BJ (cell line): ENCODE measurements around the gene NGEF. TPM values are rescaled to one million over a fixed set of nuclear protein-coding genes. Genes with fewer than 3 reads are reported as not detected.

Experiments used
- CTCF ChIA-PET: fragments of 350-600 bp; formaldehyde crosslinking; extraction: SDS; loops from one replicate; lab custom pipeline; 2021; ENCODE audit warnings: antibody characterized with exemption, inconsistent platforms; lab: Yijun Ruan, JAX
- POLR2A ChIA-PET: fragments of 300-600 bp; sonication (Branson Sonifier 250); formaldehyde crosslinking; extraction: SDS; loops from one replicate; lab custom pipeline; 2021; ENCODE audit warnings: antibody characterized with exemption; lab: Charles Lee
- DNase-seq: peaks from one replicate; pipeline ENCODE4 v3.0.0-alpha.2; 2011; ENCODE audit warnings: low read depth
- H3K27me3 ChIP-seq: 2 replicates; pipeline ENCODE4 v1.6.0; 2011; ENCODE audit warnings: low read length; ENCODE audit not compliant: control insufficient read depth, insufficient read depth
- H3K36me3 ChIP-seq: 2 replicates; pipeline ENCODE4 v1.5.1; 2011; ENCODE audit warnings: low read length; ENCODE audit not compliant: control insufficient read depth, insufficient read depth
- H3K4me3 ChIP-seq: 2 replicates; pipeline ENCODE4 v1.5.1; 2011; ENCODE audit warnings: low read depth, mild to moderate bottlenecking, control low read depth, low read length
- CTCF ChIP-seq: IDR thresholded peaks from 2 replicates; pipeline ENCODE4 v1.5.1; 2011; ENCODE audit warnings: low read depth, mild to moderate bottlenecking, control low read depth, inconsistent platforms, low read length, moderate library complexity; ENCODE audit not compliant: insufficient read depth
- polyA plus RNA-seq: library from polyadenylated mRNA; depleted of rRNA; stranded (reverse); fragments of >200 nt; gene quantifications from 2 replicates; pipeline ENCODE4 v1.2.3, GENCODE V29; 2011

Gene NGEF
- polyA plus RNA-seq, 1 experiment = 0.23 TPM

GRCh38 chr2:233035426-233036161 is 22.5 kb upstream of the NGEF start:
- DNase-seq = no peak
- Histone ChIP-seq H3K4me3 (no peak overlapping the region), H3K27me3 (peaks cover 1% of the 10 kb centered on the region; the same call in 1 of the 2 replicates), H3K36me3 (no peaks in the 10 kb centered on the region)
- no peak for TF ChIP-seq CTCF
- POLR2A ChIA-PET = no interaction called here
- CTCF ChIA-PET = interaction anchor here (0.8 to 10.7 kb wide), 2 partner anchors 17 to 19 kb away, joined by 4 to 74 read pairs; no protein-coding TSS in a partner anchor

- DNase-seq = no peak
- no peak for TF ChIP-seq CTCF
- Histone ChIP-seq H3K4me3 (no peak overlapping the region), H3K27me3 (no peaks in the 10 kb centered on the region), H3K36me3 (no peaks in the 10 kb centered on the region)
- POLR2A ChIA-PET = no interaction called here
- CTCF ChIA-PET = interaction anchor here (0.8 to 1.4 kb wide), 3 partner anchors 20 to 217 kb away, joined by 3 to 6 read pairs (median 4); partner anchors contain the start of gene ATG16L1
Measured at GRCh38 chr2:233034091-233034882, 21.2 kb upstream of the NGEF start.

- ChIA-PET POLR2A (no interaction called here), CTCF (interaction anchor here (0.8 to 1.4 kb wide), 2 partner anchors 21 to 218 kb away, joined by 3 to 6 read pairs; partner anchors contain the start of gene ATG16L1)
- TF ChIP-seq CTCF = no peak
- DNase-seq = no peak
- no peaks in the 10 kb centered on the region for H3K36me3 ChIP-seq
- no peaks in the 10 kb centered on the region for H3K27me3 ChIP-seq
- no peak overlapping the region for H3K4me3 ChIP-seq
Measured at GRCh38 chr2:233033672-233034071, 20.6 kb upstream of the NGEF start.

GRCh38 chr2:233032551-233033320 is 19.7 kb upstream of the NGEF start, which contains the start of gene NEU2:
Gene NEU2, plus strand, starts transcription at chr2:233032672. Its CDS starts 0 bp downstream, at chr2:233032672.
- DNase-seq = no peak
- no peaks in the 10 kb centered on the region for H3K27me3 ChIP-seq
- ChIA-PET POLR2A (no interaction called here), CTCF (interaction anchor here (0.8 to 1.4 kb wide), 2 partner anchors 22 to 219 kb away, joined by 3 to 6 read pairs; partner anchors contain the start of gene ATG16L1)
- no peak within 1 kb of the TSS for H3K4me3 ChIP-seq
- H3K36me3 ChIP-seq = no peaks in the 10 kb centered on the region
- TF ChIP-seq CTCF = no peak
